ENCODE measurements around the gene SSBP3.

GRCh38 chr1:54247863-54248515, 158.2 kb downstream of the SSBP3 start:
- TF ChIP-seq CTCF (IDR thresholded peaks at IDR 0.05; ENCODE audit: low read depth, low read length, missing input control) (no peak), MAX (IDR thresholded peaks at IDR 0.05) (no peak), SP1 (IDR thresholded peaks at IDR 0.05) (no peak), RAD21 (IDR thresholded peaks at IDR 0.05) (no peak), NR2F2 (IDR thresholded peaks at IDR 0.05) (no peak), GABPA (IDR thresholded peaks at IDR 0.05 in 1 of 2, conservative IDR thresholded peaks at IDR 0.05 in 1 of 2) (no peak), ZBTB33 (IDR thresholded peaks at IDR 0.05) (no peak), EGR1 (IDR thresholded peaks at IDR 0.05; ENCODE audit: low read depth in 2 of 2) (no peak), REST (IDR thresholded peaks at IDR 0.05) (no peak), TAF1 (conservative IDR thresholded peaks at IDR 0.05) (no peak), YY1 (IDR thresholded peaks at IDR 0.05) (no peak), RXRA (IDR thresholded peaks at IDR 0.05) (no peak), JUND (IDR thresholded peaks at IDR 0.05) (no peak)
- TF ChIP-seq, protein P1, sequence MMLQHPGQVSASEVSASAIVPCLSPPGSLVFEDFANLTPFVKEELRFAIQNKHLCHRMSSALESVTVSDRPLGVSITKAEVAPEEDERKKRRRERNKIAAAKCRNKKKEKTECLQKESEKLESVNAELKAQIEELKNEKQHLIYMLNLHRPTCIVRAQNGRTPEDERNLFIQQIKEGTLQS (IDR thresholded peaks at IDR 0.05): no peak

All from liver (tissue), 3 donors.